Keratinocyte (primary cell): ENCODE results near the gene TMEM97. TPM values are rescaled to one million over a fixed set of nuclear protein-coding genes. Genes with fewer than 3 reads are reported as not detected.

Experiments
- DNase-seq: peaks from one replicate; pipeline ENCODE4 v3.0.0-alpha.2; 2011; ENCODE audit warnings: low read depth, missing footprints, low spot score
- FAIRE-seq: peaks from 2 replicates; lab custom pipeline; 2011; peaks lifted over from hg19 to GRCh38; lab: Jason Lieb, UNC
- H2AFZ ChIP-seq: 2 replicates; pipeline ENCODE4 v1.6.0; 2012; ENCODE audit warnings: low read length, control low read depth, inconsistent platforms; ENCODE audit not compliant: control insufficient read depth
- H3K27ac ChIP-seq: 2 replicates; pipeline ENCODE4 v1.5.1; 2011; ENCODE audit warnings: low read length; ENCODE audit not compliant: control insufficient read depth, insufficient read depth
- H3K27me3 ChIP-seq: 3 replicates; pipeline ENCODE4 v1.6.0; 2011; ENCODE audit warnings: low read length; ENCODE audit not compliant: control insufficient read depth, insufficient read depth; ENCODE audit errors: extremely low read depth
- H3K36me3 ChIP-seq, 2 experiments: 2 replicates in 1 of 2; 3 replicates in 1 of 2; pipeline ENCODE4 v1.5.1; 2011; ENCODE audit warnings: low read length in 2 of 2, mild to moderate bottlenecking in 1 of 2; ENCODE audit not compliant: control insufficient read depth in 2 of 2, insufficient read depth in 2 of 2; ENCODE audit errors: extremely low read depth in 1 of 2
- H3K4me1 ChIP-seq: 3 replicates; pipeline ENCODE4 v1.5.1; 2011; ENCODE audit warnings: low read length; ENCODE audit not compliant: control insufficient read depth, insufficient read depth; ENCODE audit errors: extremely low read depth
- H3K4me2 ChIP-seq: 3 replicates; pipeline ENCODE4 v1.6.0; 2011; ENCODE audit warnings: low read depth, low read length; ENCODE audit not compliant: control insufficient read depth, insufficient read depth; ENCODE audit errors: extremely low read depth
- H3K4me3 ChIP-seq, 3 experiments: fragments of 200-600 bp in 1 of 3; sonication (generic) in 1 of 3; 2 replicates in 2 of 3; 3 replicates in 1 of 3; pipeline ENCODE4 v1.5.1; 2011 to 2016; ENCODE audit warnings: low read length in 3 of 3, mild to moderate bottlenecking in 3 of 3, control low read depth in 2 of 3, inconsistent platforms in 1 of 3, low read depth in 1 of 3, mixed read lengths in 1 of 3, mixed run types in 1 of 3, moderate library complexity in 1 of 3; ENCODE audit not compliant: control insufficient read depth in 2 of 3, insufficient read depth in 2 of 3; ENCODE audit errors: extremely low read depth in 1 of 3
- H3K79me2 ChIP-seq: 2 replicates; pipeline ENCODE4 v1.6.0; 2012; ENCODE audit warnings: low read length; ENCODE audit not compliant: control insufficient read depth, insufficient read depth
- H3K9ac ChIP-seq: 3 replicates; pipeline ENCODE4 v1.6.0; 2011; ENCODE audit warnings: low read length; ENCODE audit not compliant: control insufficient read depth, insufficient read depth; ENCODE audit errors: extremely low read depth
- H3K9me1 ChIP-seq: 3 replicates; pipeline ENCODE4 v1.6.0; 2011; ENCODE audit warnings: low read length; ENCODE audit not compliant: control insufficient read depth, insufficient read depth; ENCODE audit errors: extremely low read depth
- H3K9me3 ChIP-seq: 2 replicates; pipeline ENCODE4 v1.5.1; 2012; ENCODE audit warnings: low read depth, low read length; ENCODE audit not compliant: control insufficient read depth
- H4K20me1 ChIP-seq: 3 replicates; pipeline ENCODE4 v1.6.0; 2011; ENCODE audit warnings: low read length; ENCODE audit not compliant: control insufficient read depth, insufficient read depth; ENCODE audit errors: extremely low read depth
- EZH2 ChIP-seq: IDR thresholded peaks from one replicate; pipeline ENCODE4 v1.6.1; 2012; ENCODE audit warnings: inconsistent platforms, mild to moderate bottlenecking, low read length, moderate library complexity
- dilution Hi-C: fragments of 300-500 bp; cut with MboI; formaldehyde crosslinking; loops from one replicate; pipeline ENCODE4 v1.7.0; 2020; ENCODE audit warnings: low sequenced_read_pairs; ENCODE audit not compliant: extremely low pct_ligation_motif_present
- polyA plus RNA-seq, 5 experiments: library from polyadenylated mRNA; depleted of rRNA in 3 of 5; stranded (reverse) in 3 of 5; stranded (forward) in 1 of 5; unstranded in 1 of 5; fragments of >200 nt; gene quantifications; 1 replicate in 1 of 5; 2 replicates in 3 of 5; 3 replicates in 1 of 5; pipeline versions ENCODE4 v1.2.1 to v1.2.3, GENCODE V29; 2011 to 2012; ENCODE audit warnings: missing spikeins in 2 of 5, low read depth in 1 of 5, low replicate concordance in 1 of 5
- TF ChIP-seq, protein P1 (sequence below), 3 experiments: IDR thresholded peaks in 1 of 3; conservative IDR thresholded peaks in 1 of 3; optimal IDR thresholded peaks in 1 of 3; 2 replicates in 2 of 3; 3 replicates in 1 of 3; pipeline versions ENCODE3 to v1.5.1; 2011; ENCODE audit warnings: low read length in 3 of 3, mild to moderate bottlenecking in 3 of 3, moderate library complexity in 2 of 3, control low read depth in 1 of 3, inconsistent platforms in 1 of 3; ENCODE audit not compliant: insufficient read depth in 2 of 3; ENCODE audit errors: extremely low read depth in 1 of 3

Gene TMEM97
- polyA plus RNA-seq, 1 donor (not counting 4 experiments of a cell fraction or from before 2014, with no cell fraction given), result 29.9 TPM

GRCh38 chr17:28368915-28369683, 50.1 kb downstream of the TMEM97 start:
- Histone ChIP-seq H3K36me3 (peaks cover 0 to 7% of the 10 kb centered on the region in 2 experiments), H3K9me3 (no peaks in the 10 kb centered on the region), H3K9ac (no peak overlapping the region), H3K4me3 (no peak overlapping the region), H3K4me1 (peaks cover 8% of the 10 kb centered on the region), H2AFZ (no peak overlapping the region), H3K27me3 (peaks cover 18% of the 10 kb centered on the region), H3K79me2 (no peaks in the 10 kb centered on the region), H3K27ac (no peak overlapping the region), H3K9me1 (no peaks in the 10 kb centered on the region), H4K20me1 (no peaks in the 10 kb centered on the region), H3K4me2 (no peak overlapping the region)
- TF ChIP-seq EZH2, result no peak
- TF ChIP-seq, protein P1, sequence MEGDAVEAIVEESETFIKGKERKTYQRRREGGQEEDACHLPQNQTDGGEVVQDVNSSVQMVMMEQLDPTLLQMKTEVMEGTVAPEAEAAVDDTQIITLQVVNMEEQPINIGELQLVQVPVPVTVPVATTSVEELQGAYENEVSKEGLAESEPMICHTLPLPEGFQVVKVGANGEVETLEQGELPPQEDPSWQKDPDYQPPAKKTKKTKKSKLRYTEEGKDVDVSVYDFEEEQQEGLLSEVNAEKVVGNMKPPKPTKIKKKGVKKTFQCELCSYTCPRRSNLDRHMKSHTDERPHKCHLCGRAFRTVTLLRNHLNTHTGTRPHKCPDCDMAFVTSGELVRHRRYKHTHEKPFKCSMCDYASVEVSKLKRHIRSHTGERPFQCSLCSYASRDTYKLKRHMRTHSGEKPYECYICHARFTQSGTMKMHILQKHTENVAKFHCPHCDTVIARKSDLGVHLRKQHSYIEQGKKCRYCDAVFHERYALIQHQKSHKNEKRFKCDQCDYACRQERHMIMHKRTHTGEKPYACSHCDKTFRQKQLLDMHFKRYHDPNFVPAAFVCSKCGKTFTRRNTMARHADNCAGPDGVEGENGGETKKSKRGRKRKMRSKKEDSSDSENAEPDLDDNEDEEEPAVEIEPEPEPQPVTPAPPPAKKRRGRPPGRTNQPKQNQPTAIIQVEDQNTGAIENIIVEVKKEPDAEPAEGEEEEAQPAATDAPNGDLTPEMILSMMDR (optimal IDR thresholded peaks at IDR 0.05 in 1 of 3, IDR thresholded peaks at IDR 0.05 in 1 of 3, conservative IDR thresholded peaks at IDR 0.05 in 1 of 3; ENCODE audit: extremely low read depth in 1 of 3, insufficient read depth in 2 of 3, low read length in 3 of 3), result no peak
- dilution Hi-C loops, result no loop called here
- DNase-seq (no peak), FAIRE-seq (no peak)

- peaks cover 18% of the 10 kb centered on the region for H3K27me3 ChIP-seq
- peaks cover 8% of the 10 kb centered on the region for H3K4me1 ChIP-seq
- H3K9me1 ChIP-seq, result no peaks in the 10 kb centered on the region
- peaks cover 0 to 3% of the 10 kb centered on the region in 2 experiments for H3K36me3 ChIP-seq
- no peaks in the 10 kb centered on the region for H4K20me1 ChIP-seq
- no peak for FAIRE-seq
- no peak overlapping the region for H3K4me3 ChIP-seq
- no peak overlapping the region for H3K9ac ChIP-seq
- TF ChIP-seq EZH2, result no peak
- TF ChIP-seq, protein P1 (optimal IDR thresholded peaks at IDR 0.05 in 1 of 3, IDR thresholded peaks at IDR 0.05 in 1 of 3, conservative IDR thresholded peaks at IDR 0.05 in 1 of 3; ENCODE audit: extremely low read depth in 1 of 3, insufficient read depth in 2 of 3, low read length in 3 of 3), result peak in 1 of 3 experiments; percentile 35
- no peak overlapping the region for H2AFZ ChIP-seq
- no peak overlapping the region for H3K27ac ChIP-seq
- no peaks in the 10 kb centered on the region for H3K79me2 ChIP-seq
- H3K9me3 ChIP-seq, result no peaks in the 10 kb centered on the region
- dilution Hi-C loops, result no loop called here
- no peak for DNase-seq
- no peak overlapping the region for H3K4me2 ChIP-seq
These were observed 50.7 kb downstream of the TMEM97 start for GRCh38 chr17:28369684-28370034.
